Upper lobe of left lung (tissue), 6 donors: Measurements from ENCODE around the gene LYL1. TPM values are rescaled to one million over a fixed set of nuclear protein-coding genes. Genes with fewer than 3 reads are reported as not detected.

Experiments used
- ATAC-seq, 2 donors: fragments of 200-7000 bp; cut with Tn5 transposase; one replicate each; pipeline ENCODE4 v1.9.1; 2022; ENCODE audit warnings: mild to moderate bottlenecking in 2 of 2, moderate library complexity in 2 of 2; ENCODE audit not compliant: low FRiP score in 2 of 2
- DNase-seq, 2 donors: peaks; one replicate each; pipeline ENCODE4 v3.0.0-alpha.2; 2019 to 2020
- H3K27ac ChIP-seq, 4 donors: fragments of 200-600 bp; sonication (generic); one replicate each; pipeline ENCODE4 v1.5.1; 2016 to 2019
- H3K27me3 ChIP-seq, 4 donors: fragments of 200-600 bp; sonication (generic); one replicate each; pipeline ENCODE4 v1.5.1; 2017 to 2019
- H3K36me3 ChIP-seq, 4 donors: fragments of 200-600 bp; sonication (generic); one replicate each; pipeline ENCODE4 v1.5.1; 2016 to 2019
- H3K4me1 ChIP-seq, 4 donors: fragments of 200-600 bp; sonication (generic); one replicate each; pipeline ENCODE4 v1.5.1; 2018 to 2019
- H3K4me3 ChIP-seq, 4 donors: fragments of 200-600 bp; sonication (generic); one replicate each; pipeline ENCODE4 v1.5.1; 2017 to 2019; ENCODE audit warnings: mild to moderate bottlenecking in 2 of 4, moderate library complexity in 1 of 4
- H3K9me3 ChIP-seq, 4 donors: fragments of 200-600 bp; sonication (generic); one replicate each; pipeline ENCODE4 v1.5.1; 2018 to 2019
- CTCF ChIP-seq, 6 experiments: fragments of 450-650 bp in 4 of 6; fragments of 200-600 bp in 2 of 6; sonication (generic) in 2 of 6; IDR thresholded peaks; one replicate each; pipeline ENCODE4 v1.5.1; 2016 to 2019; ENCODE audit warnings: antibody characterized with exemption in 6 of 6
- EP300 ChIP-seq, 4 donors: sonication (generic); formaldehyde crosslinking; IDR thresholded peaks; one replicate each; pipeline ENCODE4 v1.5.1; 2017; ENCODE audit warnings: antibody characterized with exemption in 4 of 4, control low read depth in 2 of 4
- POLR2A ChIP-seq, 4 donors: fragments of 450-650 bp; IDR thresholded peaks; one replicate each; pipeline ENCODE4 v1.5.1; 2016 to 2017; ENCODE audit warnings: antibody characterized with exemption in 4 of 4, mild to moderate bottlenecking in 2 of 4
- POLR2AphosphoS5 ChIP-seq, 2 donors: sonication (generic); formaldehyde crosslinking; IDR thresholded peaks; one replicate each; pipeline ENCODE4 v1.5.1; 2017; ENCODE audit warnings: antibody characterized with exemption in 2 of 2
- WGBS, 2 donors: methylation state at CpG; one replicate each; pipeline ENCODE4 v1.1.5; 2017 to 2018; 5-methylcytosine and 5-hydroxymethylcytosine counted together
- total RNA-seq, 6 donors: library from RNA; depleted of rRNA in 4 of 6; stranded (reverse); fragments of >200 nt in 4 of 6; gene quantifications; one replicate each; pipeline versions ENCODE4 v1.1.0 to v1.2.1, GENCODE V29; 2016 to 2021
- donor health status: DM: no; HTN: no; CAD: no; lungs with moderate emphysema.
- donor health status: DM: no; HTN: yes; CAD: no; lungs with severe emphysema.

Gene LYL1
- total RNA-seq, 6 donors from 2014 or later = 22.6 to 55.5 (median 31.4) TPM

GRCh38 chr19:13128583-13128982 is 25.9 kb upstream of the LYL1 start:
- ATAC-seq (peak in 1 of 2 donors; percentile 28), DNase-seq (no peak)
- H3K9me3 ChIP-seq = no peaks in the 10 kb centered on the region
- no peak overlapping the region for H3K4me3 ChIP-seq
- peaks cover 0 to 14% (median 5%) of the 10 kb centered on the region in 4 donors for H3K36me3 ChIP-seq
- TF ChIP-seq EP300 (IDR thresholded peaks at IDR 0.05) (no peak), POLR2A (IDR thresholded peaks at IDR 0.05) (no peak), CTCF (IDR thresholded peaks at IDR 0.05) (no peak), POLR2AphosphoS5 (IDR thresholded peaks at IDR 0.05) (no peak)
- peaks cover 7 to 25% (median 9%) of the 10 kb centered on the region in 4 donors for H3K4me1 ChIP-seq
- no peak overlapping the region for H3K27ac ChIP-seq
- WGBS, 2 donors = 77 to 80% methylated on average over 1 of the region's 1 CpG
- H3K27me3 ChIP-seq = no peaks in the 10 kb centered on the region

GRCh38 chr19:13127811-13128575 is 25.3 kb upstream of the LYL1 start:
- 93 to 95% methylated on average over 5 to 6 of the region's 6 CpGs for WGBS, 2 donors
- Histone ChIP-seq H3K4me1 (peaks cover 3 to 22% (median 7%) of the 10 kb centered on the region in 4 donors), H3K27ac (no peak overlapping the region), H3K27me3 (no peaks in the 10 kb centered on the region), H3K36me3 (peaks cover 0 to 14% (median 5%) of the 10 kb centered on the region in 4 donors), H3K9me3 (no peaks in the 10 kb centered on the region), H3K4me3 (no peak overlapping the region)
- DNase-seq (no peak), ATAC-seq (no peak)
- TF ChIP-seq POLR2AphosphoS5 (IDR thresholded peaks at IDR 0.05) (no peak), EP300 (IDR thresholded peaks at IDR 0.05) (no peak), POLR2A (IDR thresholded peaks at IDR 0.05) (no peak), CTCF (IDR thresholded peaks at IDR 0.05) (no peak)

- DNase-seq (no peak), ATAC-seq (no peak)
- peaks cover 0 to 14% (median 5%) of the 10 kb centered on the region in 4 donors for H3K36me3 ChIP-seq
- H3K9me3 ChIP-seq = no peaks in the 10 kb centered on the region
- no peak overlapping the region for H3K4me3 ChIP-seq
- H3K4me1 ChIP-seq = peaks cover 0 to 15% (median 5%) of the 10 kb centered on the region in 4 donors
- no peaks in the 10 kb centered on the region for H3K27me3 ChIP-seq
- TF ChIP-seq POLR2AphosphoS5 (IDR thresholded peaks at IDR 0.05) = no peak
- no peak for TF ChIP-seq POLR2A (IDR thresholded peaks at IDR 0.05)
- no peak for TF ChIP-seq CTCF (IDR thresholded peaks at IDR 0.05)
- no peak for TF ChIP-seq EP300 (IDR thresholded peaks at IDR 0.05)
- no peak overlapping the region for H3K27ac ChIP-seq
- WGBS, 2 donors = 91 to 96% methylated on average over 9 of the region's 9 CpGs
These were observed 24.4 kb upstream of the LYL1 start for GRCh38 chr19:13127051-13127450.

- TF ChIP-seq POLR2A (IDR thresholded peaks at IDR 0.05) = no peak
- TF ChIP-seq CTCF (IDR thresholded peaks at IDR 0.05) = no peak
- TF ChIP-seq POLR2AphosphoS5 (IDR thresholded peaks at IDR 0.05) = no peak
- no peak for TF ChIP-seq EP300 (IDR thresholded peaks at IDR 0.05)
- peaks cover 0 to 21% (median 5%) of the 10 kb centered on the region in 4 donors for H3K36me3 ChIP-seq
- DNase-seq (no peak), ATAC-seq (no peak)
- no peak overlapping the region for H3K4me3 ChIP-seq
- H3K4me1 ChIP-seq = peaks cover 19 to 37% (median 22%) of the 10 kb centered on the region in 4 donors
- WGBS, 2 donors = 93 to 96% methylated on average over 20 of the region's 20 CpGs
- no peaks in the 10 kb centered on the region for H3K27me3 ChIP-seq
- no peaks in the 10 kb centered on the region for H3K9me3 ChIP-seq
- H3K27ac ChIP-seq = no peak overlapping the region
These were observed 20.6 kb upstream of the LYL1 start for GRCh38 chr19:13122980-13123957.
